SU-DHL-6 (cell line): ENCODE results near the gene ZNF490.
"Not testable (repeated sequence)": the region's sequence is repeated elsewhere in the genome, so short reads cannot be mapped to it uniquely, and the experiment has no call there.

ENCODE experiments used
- H2AFZ ChIP-seq: fragments of 200-600 bp; sonication (generic); 2 replicates; pipeline ENCODE4 v1.6.1; 2014; ENCODE audit warnings: low read depth, mild to moderate bottlenecking, moderate library complexity, mixed read lengths, antibody characterized with exemption, low read length; ENCODE audit not compliant: severe bottlenecking
- H3F3A ChIP-seq: fragments of 200-600 bp; shearing (Covaris generic); 2 replicates; pipeline ENCODE4 v1.6.0; 2016; ENCODE audit warnings: antibody characterized with exemption, mild to moderate bottlenecking; ENCODE audit not compliant: insufficient read depth
- H3K27ac ChIP-seq: fragments of 200-600 bp; sonication (generic); 2 replicates; pipeline ENCODE4 v1.5.1; 2016; ENCODE audit warnings: low read depth, mild to moderate bottlenecking, low read length, moderate library complexity, mixed read lengths
- H3K27me3 ChIP-seq: fragments of 200-600 bp; sonication (generic), shearing (Covaris generic); 2 replicates; pipeline ENCODE4 v1.6.0; 2014; ENCODE audit warnings: mild to moderate bottlenecking, low read length
- H3K36me3 ChIP-seq: fragments of 200-600 bp; sonication (generic); 2 replicates; pipeline ENCODE4 v1.6.1; 2014; ENCODE audit warnings: mild to moderate bottlenecking, low read length, mixed read lengths
- H3K4me2 ChIP-seq: fragments of 300-600, 200-600 bp; shearing (Covaris generic), sonication (generic); 2 replicates; pipeline ENCODE4 v1.6.0; 2014; ENCODE audit warnings: low read length, low read depth, mild to moderate bottlenecking; ENCODE audit not compliant: poor library complexity, severe bottlenecking
- H3K4me3 ChIP-seq: fragments of 200-600 bp; sonication (generic); 2 replicates; pipeline ENCODE4 v1.5.1; 2014; ENCODE audit warnings: antibody characterized with exemption, low read length, mild to moderate bottlenecking, mixed read lengths; ENCODE audit not compliant: insufficient read depth, poor library complexity, severe bottlenecking
- H3K79me2 ChIP-seq: fragments of 200-600 bp; sonication (generic); 2 replicates; pipeline ENCODE4 v1.6.1; 2014; ENCODE audit warnings: mild to moderate bottlenecking, low read length, moderate library complexity; ENCODE audit not compliant: insufficient read depth
- H3K9ac ChIP-seq: fragments of 200-600 bp; sonication (generic); 2 replicates; pipeline ENCODE4 v1.7.0; 2014; ENCODE audit warnings: mild to moderate bottlenecking, low read length
- H3K9me2 ChIP-seq: fragments of 200-600 bp; sonication (generic); replicated peaks from 2 replicates; pipeline ENCODE4 v1.6.1; 2014; ENCODE audit warnings: low read length; ENCODE audit not compliant: insufficient read depth
- H3K9me3 ChIP-seq: fragments of 200-600 bp; sonication (generic); 2 replicates; pipeline ENCODE4 v1.6.1; 2014; ENCODE audit warnings: low read length, mixed read lengths; ENCODE audit not compliant: insufficient read depth
- H4K20me1 ChIP-seq: fragments of 200-600 bp; sonication (generic); 2 replicates; pipeline ENCODE4 v1.6.1; 2014; ENCODE audit warnings: low read depth, mild to moderate bottlenecking, antibody characterized with exemption, low read length, moderate library complexity, mixed read lengths
- CTCF ChIP-seq: fragments of 200-600 bp; sonication (generic); IDR thresholded peaks from one replicate; pipeline ENCODE4 v1.5.1; 2017; ENCODE audit warnings: antibody characterized with exemption, mild to moderate bottlenecking, low read length, moderate library complexity; ENCODE audit not compliant: insufficient read depth, poor library complexity, severe bottlenecking
- EZH2phosphoT487 ChIP-seq: fragments of 200-600 bp; sonication (generic), shearing (Covaris generic); conservative IDR thresholded peaks from 2 replicates; pipeline ENCODE4 v1.6.1; 2018; ENCODE audit warnings: mild to moderate bottlenecking, antibody characterized with exemption, low read length, moderate library complexity, mixed read lengths

Gene ZNF490

GRCh38 chr19:12567951-12568350, 42.7 kb downstream of the ZNF490 start:
- H3K9me2 ChIP-seq: no peaks in the 10 kb centered on the region
- H3F3A ChIP-seq: no peaks in the 10 kb centered on the region
- H4K20me1 ChIP-seq: no peaks in the 10 kb centered on the region
- H3K27me3 ChIP-seq: no peaks in the 10 kb centered on the region
- no peak overlapping the region for H3K4me2 ChIP-seq
- no peaks in the 10 kb centered on the region for H3K9me3 ChIP-seq
- no peak overlapping the region for H2AFZ ChIP-seq
- no peak overlapping the region for H3K27ac ChIP-seq
- H3K79me2 ChIP-seq: no peaks in the 10 kb centered on the region
- no peaks in the 10 kb centered on the region for H3K36me3 ChIP-seq
- TF ChIP-seq EZH2phosphoT487 (no peak), CTCF (no peak)
- H3K4me3 ChIP-seq: no peak overlapping the region
- no peak overlapping the region for H3K9ac ChIP-seq

- H3K79me2 ChIP-seq, H3K27me3 ChIP-seq, H2AFZ ChIP-seq, H4K20me1 ChIP-seq, H3K4me2 ChIP-seq, H3K9me2 ChIP-seq, H3K9ac ChIP-seq, H3K36me3 ChIP-seq, H3F3A ChIP-seq, H3K9me3 ChIP-seq, H3K27ac ChIP-seq, H3K4me3 ChIP-seq: not testable (repeated sequence)
Observed at GRCh38 chr19:12566380-12566779, 44.2 kb downstream of the ZNF490 start.

- Histone ChIP-seq H3K36me3 (no peaks in the 10 kb centered on the region), H2AFZ (no peak overlapping the region), H4K20me1 (no peaks in the 10 kb centered on the region), H3K27me3 (no peaks in the 10 kb centered on the region), H3K79me2 (no peaks in the 10 kb centered on the region), H3K4me2 (no peak overlapping the region), H3K9ac (no peak overlapping the region), H3K9me3 (no peaks in the 10 kb centered on the region), H3K4me3 (no peak overlapping the region), H3F3A (no peaks in the 10 kb centered on the region), H3K27ac (no peak overlapping the region), H3K9me2 (no peaks in the 10 kb centered on the region)
- TF ChIP-seq EZH2phosphoT487: no peak
- TF ChIP-seq CTCF: peak; percentile 94
Observed at GRCh38 chr19:12564016-12564664, 46.5 kb downstream of the ZNF490 start.

- Histone ChIP-seq H3K27ac (no peak overlapping the region), H3K36me3 (no peaks in the 10 kb centered on the region), H3K4me2 (no peak overlapping the region), H3K9me3 (no peaks in the 10 kb centered on the region), H3K9me2 (no peaks in the 10 kb centered on the region), H3K9ac (no peak overlapping the region), H4K20me1 (no peaks in the 10 kb centered on the region), H2AFZ (no peak overlapping the region), H3F3A (0 out of 2 replicates have a peak, but pooled peaks cover 8% of the 10 kb centered on the region), H3K27me3 (no peaks in the 10 kb centered on the region), H3K79me2 (peaks cover 5% of the 10 kb centered on the region), H3K4me3 (no peak overlapping the region)
- no peak for TF ChIP-seq CTCF
- TF ChIP-seq EZH2phosphoT487: no peak
Observed at GRCh38 chr19:12555456-12555930, 55.1 kb downstream of the ZNF490 start.
